ENCODE measurements around the gene SPAST. TPM values are rescaled to one million over a fixed set of nuclear protein-coding genes. Genes with fewer than 3 reads are reported as not detected.

SPAST gene
- total and polyA plus RNA-seq, 2 of the 13 experiments (the other 11 are each of a cell fraction or from before 2014, with no cell fraction given): 11.5 to 40.4 TPM

DNA sequence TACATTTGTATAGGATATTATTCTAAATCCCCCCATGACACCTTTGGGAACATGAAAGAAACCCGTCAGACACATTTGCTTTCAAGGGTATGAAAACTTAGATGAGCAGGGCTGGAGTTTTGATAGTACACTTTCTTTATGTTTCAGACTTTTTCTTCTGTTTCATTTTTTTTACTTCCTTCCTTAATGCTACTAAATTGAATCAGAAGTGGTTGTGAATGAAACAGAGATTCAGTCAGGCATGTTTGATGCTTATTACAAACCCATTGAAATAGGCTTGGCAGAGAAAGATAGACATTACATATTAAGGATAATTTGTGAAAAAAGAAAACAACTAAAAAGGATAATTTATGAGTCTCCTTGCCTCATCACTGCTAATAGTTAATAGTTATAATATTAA is 129.1 kb downstream of the SPAST start:
- FAIRE-seq (no peak), DNase-seq (ENCODE audit: low spot score) (no peak), ATAC-seq (no peak)
- CTCF ChIA-PET (ENCODE audit: low intra/inter-chr PET ratio, low total read pairs): no interaction called here
- H3K9me3 ChIP-seq (ENCODE audit: low read length): no peaks in the 10 kb centered on the region
- WGBS (ENCODE audit: low lambda C conversion rate): 97% methylated on average over 1 of the region's 1 CpG
- H4K20me1 ChIP-seq (ENCODE audit: insufficient read depth, low read length): no peaks in the 10 kb centered on the region
- H3K4me1 ChIP-seq (ENCODE audit: insufficient read depth, low read length): no peaks in the 10 kb centered on the region
- peaks cover 11 to 69% of the 10 kb centered on the region in 2 experiments for H3K36me3 ChIP-seq (replicated peaks in 1 of 2; ENCODE audit: control insufficient read depth in 1 of 2, insufficient read depth in 2 of 2, low read length in 2 of 2)
- in situ Hi-C loops (cut with HindIII; ENCODE audit: extremely low pct_ligation_motif_present, low pct_unique_long_range_greater_than_20kb) (no loop called here), intact Hi-C loops (cut with micrococcal nuclease; ENCODE audit: unreplicated experiment) (no loop called here)
- no peak overlapping the region for H3K4me2 ChIP-seq (ENCODE audit: low read depth, low read length)
- no peaks in the 10 kb centered on the region for H3K27me3 ChIP-seq (ENCODE audit: control insufficient read depth in 1 of 2, insufficient read depth in 2 of 2, low read length in 2 of 2)
- BruUV-seq (replicated peaks): no TSS peak
- POLR2A ChIA-PET: no interaction called here
- no peak overlapping the region for H3K4me3 ChIP-seq (replicated peaks in 1 of 3; ENCODE audit: insufficient read depth in 1 of 3, low read depth in 2 of 3, low read length in 3 of 3)
- no peaks in the 10 kb centered on the region for H3K79me2 ChIP-seq (ENCODE audit: insufficient read depth, low read length)
- no peak for TF ChIP-seq HOXA9 (CRISPR knock-in tag; IDR thresholded peaks at IDR 0.05; ENCODE audit: borderline replicate concordance)
- no peak for TF ChIP-seq KLF9 (CRISPR knock-in tag; IDR thresholded peaks at IDR 0.05; ENCODE audit: low read depth)
- TF ChIP-seq KDM6A (CRISPR knock-in tag; IDR thresholded peaks at IDR 0.05; ENCODE audit: low read depth): no peak
- no peak for TF ChIP-seq ZFP82 (CRISPR knock-in tag; IDR thresholded peaks at IDR 0.05; ENCODE audit: borderline replicate concordance)
- no peak for TF ChIP-seq MATR3 (CRISPR knock-in tag; IDR thresholded peaks at IDR 0.05)
- no peak for TF ChIP-seq ZNF781 (CRISPR knock-in tag; IDR thresholded peaks at IDR 0.05; ENCODE audit: borderline replicate concordance, not compliant biosample characterization)
- TF ChIP-seq, protein P1, sequence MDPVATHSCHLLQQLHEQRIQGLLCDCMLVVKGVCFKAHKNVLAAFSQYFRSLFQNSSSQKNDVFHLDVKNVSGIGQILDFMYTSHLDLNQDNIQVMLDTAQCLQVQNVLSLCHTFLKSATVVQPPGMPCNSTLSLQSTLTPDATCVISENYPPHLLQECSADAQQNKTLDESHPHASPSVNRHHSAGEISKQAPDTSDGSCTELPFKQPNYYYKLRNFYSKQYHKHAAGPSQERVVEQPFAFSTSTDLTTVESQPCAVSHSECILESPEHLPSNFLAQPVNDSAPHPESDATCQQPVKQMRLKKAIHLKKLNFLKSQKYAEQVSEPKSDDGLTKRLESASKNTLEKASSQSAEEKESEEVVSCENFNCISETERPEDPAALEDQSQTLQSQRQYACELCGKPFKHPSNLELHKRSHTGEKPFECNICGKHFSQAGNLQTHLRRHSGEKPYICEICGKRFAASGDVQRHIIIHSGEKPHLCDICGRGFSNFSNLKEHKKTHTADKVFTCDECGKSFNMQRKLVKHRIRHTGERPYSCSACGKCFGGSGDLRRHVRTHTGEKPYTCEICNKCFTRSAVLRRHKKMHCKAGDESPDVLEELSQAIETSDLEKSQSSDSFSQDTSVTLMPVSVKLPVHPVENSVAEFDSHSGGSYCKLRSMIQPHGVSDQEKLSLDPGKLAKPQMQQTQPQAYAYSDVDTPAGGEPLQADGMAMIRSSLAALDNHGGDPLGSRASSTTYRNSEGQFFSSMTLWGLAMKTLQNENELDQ (CRISPR knock-in tag; IDR thresholded peaks at IDR 0.05; ENCODE audit: borderline replicate concordance): no peak
- no peak for TF ChIP-seq ZSCAN29 (CRISPR knock-in tag; conservative IDR thresholded peaks at IDR 0.05)
- no peak for TF ChIP-seq LCORL (IDR thresholded peaks at IDR 0.05)
- TF ChIP-seq LCORL (CRISPR knock-in tag; IDR thresholded peaks at IDR 0.05): no peak
- TF ChIP-seq, protein P2, sequence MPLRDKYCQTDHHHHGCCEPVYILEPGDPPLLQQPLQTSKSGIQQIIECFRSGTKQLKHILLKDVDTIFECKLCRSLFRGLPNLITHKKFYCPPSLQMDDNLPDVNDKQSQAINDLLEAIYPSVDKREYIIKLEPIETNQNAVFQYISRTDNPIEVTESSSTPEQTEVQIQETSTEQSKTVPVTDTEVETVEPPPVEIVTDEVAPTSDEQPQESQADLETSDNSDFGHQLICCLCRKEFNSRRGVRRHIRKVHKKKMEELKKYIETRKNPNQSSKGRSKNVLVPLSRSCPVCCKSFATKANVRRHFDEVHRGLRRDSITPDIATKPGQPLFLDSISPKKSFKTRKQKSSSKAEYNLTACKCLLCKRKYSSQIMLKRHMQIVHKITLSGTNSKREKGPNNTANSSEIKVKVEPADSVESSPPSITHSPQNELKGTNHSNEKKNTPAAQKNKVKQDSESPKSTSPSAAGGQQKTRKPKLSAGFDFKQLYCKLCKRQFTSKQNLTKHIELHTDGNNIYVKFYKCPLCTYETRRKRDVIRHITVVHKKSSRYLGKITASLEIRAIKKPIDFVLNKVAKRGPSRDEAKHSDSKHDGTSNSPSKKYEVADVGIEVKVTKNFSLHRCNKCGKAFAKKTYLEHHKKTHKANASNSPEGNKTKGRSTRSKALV (CRISPR knock-in tag; IDR thresholded peaks at IDR 0.05): no peak
- TF ChIP-seq, protein P3, sequence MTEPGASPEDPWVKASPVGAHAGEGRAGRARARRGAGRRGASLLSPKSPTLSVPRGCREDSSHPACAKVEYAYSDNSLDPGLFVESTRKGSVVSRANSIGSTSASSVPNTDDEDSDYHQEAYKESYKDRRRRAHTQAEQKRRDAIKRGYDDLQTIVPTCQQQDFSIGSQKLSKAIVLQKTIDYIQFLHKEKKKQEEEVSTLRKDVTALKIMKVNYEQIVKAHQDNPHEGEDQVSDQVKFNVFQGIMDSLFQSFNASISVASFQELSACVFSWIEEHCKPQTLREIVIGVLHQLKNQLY (CRISPR knock-in tag; IDR thresholded peaks at IDR 0.05): no peak
- no peak for TF ChIP-seq ZFP1 (CRISPR knock-in tag; IDR thresholded peaks at IDR 0.05)
- H3K9ac ChIP-seq (ENCODE audit: insufficient read depth, low read depth, low read length): no peak overlapping the region
- H3K27ac ChIP-seq (ENCODE audit: extremely low read length, insufficient read depth, low read length): no peak overlapping the region
- no peak overlapping the region for H2AFZ ChIP-seq (ENCODE audit: low read length)

All from HepG2 (cell line).